OCI-LY1 (cell line): ENCODE results near the gene FAM180A.

ENCODE experiments used
- H2AFZ ChIP-seq: fragments of 200-600 bp; sonication (generic), shearing (Covaris generic); 2 replicates; pipeline ENCODE4 v1.6.0; 2014; ENCODE audit warnings: antibody characterized with exemption, mild to moderate bottlenecking, low read length
- H3F3A ChIP-seq: fragments of 200-600 bp; sonication (generic), shearing (Covaris generic); 2 replicates; pipeline ENCODE4 v1.6.0; 2014; ENCODE audit warnings: mild to moderate bottlenecking, antibody characterized with exemption, low read length, moderate library complexity; ENCODE audit not compliant: insufficient read depth
- H3K27ac ChIP-seq: fragments of 200-600 bp; sonication (generic); 2 replicates; pipeline ENCODE4 v1.5.1; 2014; ENCODE audit warnings: low read length, mixed run types, mild to moderate bottlenecking, low read depth; ENCODE audit not compliant: poor library complexity, severe bottlenecking
- H3K27me3 ChIP-seq: fragments of 200-600 bp; sonication (generic); 2 replicates; pipeline ENCODE4 v1.6.0; 2014; ENCODE audit warnings: antibody characterized with exemption, mild to moderate bottlenecking, low read length, moderate library complexity; ENCODE audit not compliant: insufficient read depth
- H3K36me3 ChIP-seq: fragments of 200-600 bp; sonication (generic); 2 replicates; pipeline ENCODE4 v1.6.1; 2014; ENCODE audit warnings: mild to moderate bottlenecking, antibody characterized with exemption, low read length, moderate library complexity, mixed read lengths; ENCODE audit not compliant: insufficient read depth
- H3K4me1 ChIP-seq: fragments of 200-600 bp; sonication (generic); 2 replicates; pipeline ENCODE4 v1.5.1; 2014; ENCODE audit warnings: mild to moderate bottlenecking, low read length, moderate library complexity; ENCODE audit not compliant: insufficient read depth, severe bottlenecking
- H3K4me2 ChIP-seq: fragments of 200-600 bp; sonication (generic), shearing (Covaris generic); 2 replicates; pipeline ENCODE4 v1.6.1; 2014; ENCODE audit warnings: low read length
- H3K4me3 ChIP-seq: fragments of 200-600 bp; sonication (generic); 2 replicates; pipeline ENCODE4 v1.5.1; 2014; ENCODE audit warnings: low read length, low read depth, mild to moderate bottlenecking, mixed read lengths; ENCODE audit not compliant: poor library complexity, severe bottlenecking
- H3K79me2 ChIP-seq: fragments of 200-600 bp; shearing (Covaris generic); 2 replicates; pipeline ENCODE4 v1.6.1; 2016; ENCODE audit warnings: mixed run types, low read length, mixed read lengths; ENCODE audit not compliant: insufficient read depth
- H3K9ac ChIP-seq: fragments of 200-600 bp; sonication (generic), shearing (Covaris generic); 2 replicates; pipeline ENCODE4 v1.6.1; 2014; ENCODE audit warnings: mild to moderate bottlenecking, low read length, mixed read lengths
- H3K9me2 ChIP-seq: fragments of 200-600 bp; sonication (generic), shearing (Covaris generic); 2 replicates; pipeline ENCODE4 v1.6.1; 2014; ENCODE audit warnings: low read depth, mild to moderate bottlenecking, low read length, mixed read lengths
- H3K9me3 ChIP-seq: fragments of 200-600 bp; shearing (Covaris generic); 2 replicates; pipeline ENCODE4 v1.6.1; 2014; ENCODE audit warnings: low read length, mixed read lengths
- H4K20me1 ChIP-seq: fragments of 200-600 bp; sonication (generic), shearing (Covaris generic); 2 replicates; pipeline ENCODE4 v1.6.0; 2016; ENCODE audit warnings: mild to moderate bottlenecking, low read length; ENCODE audit not compliant: insufficient read depth
- EZH2 ChIP-seq: fragments of 200-600 bp; sonication (generic), shearing (Covaris generic); IDR thresholded peaks from 2 replicates; pipeline ENCODE4 v1.8.0; 2017; ENCODE audit warnings: borderline replicate concordance, mixed run types, mild to moderate bottlenecking, antibody characterized with exemption, low read length, moderate library complexity, mixed read lengths
- TF ChIP-seq, protein P1 (sequence below): fragments of 200-600 bp; sonication (generic), shearing (Covaris generic); IDR thresholded peaks from 2 replicates; pipeline ENCODE4 v1.5.1; 2017; ENCODE audit warnings: mild to moderate bottlenecking, antibody characterized with exemption, low read length, moderate library complexity, mixed read lengths

The FAM180A gene

DNA sequence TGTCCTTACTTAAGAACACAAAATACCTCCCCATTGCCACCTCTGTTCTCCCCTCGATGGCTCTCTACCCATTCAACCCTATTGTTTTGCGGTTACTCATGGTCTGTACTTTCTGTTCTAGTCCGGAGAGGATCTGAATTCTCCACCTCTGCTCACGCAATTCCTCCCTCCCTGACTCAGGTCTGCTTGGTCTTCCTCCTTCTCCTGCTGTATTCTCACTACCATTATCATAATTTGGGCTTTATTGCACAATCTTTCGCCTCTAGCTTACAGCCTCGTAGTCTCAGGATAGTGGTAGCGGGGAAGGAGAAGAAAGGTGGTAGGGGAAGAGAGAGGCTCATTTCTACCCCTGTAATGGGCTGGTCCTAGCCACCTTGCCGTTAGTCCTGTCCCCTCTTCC is 35.4 kb upstream of the FAM180A start:
- H3K36me3 ChIP-seq = no peaks in the 10 kb centered on the region
- TF ChIP-seq EZH2 = no peak
- TF ChIP-seq, protein P1, sequence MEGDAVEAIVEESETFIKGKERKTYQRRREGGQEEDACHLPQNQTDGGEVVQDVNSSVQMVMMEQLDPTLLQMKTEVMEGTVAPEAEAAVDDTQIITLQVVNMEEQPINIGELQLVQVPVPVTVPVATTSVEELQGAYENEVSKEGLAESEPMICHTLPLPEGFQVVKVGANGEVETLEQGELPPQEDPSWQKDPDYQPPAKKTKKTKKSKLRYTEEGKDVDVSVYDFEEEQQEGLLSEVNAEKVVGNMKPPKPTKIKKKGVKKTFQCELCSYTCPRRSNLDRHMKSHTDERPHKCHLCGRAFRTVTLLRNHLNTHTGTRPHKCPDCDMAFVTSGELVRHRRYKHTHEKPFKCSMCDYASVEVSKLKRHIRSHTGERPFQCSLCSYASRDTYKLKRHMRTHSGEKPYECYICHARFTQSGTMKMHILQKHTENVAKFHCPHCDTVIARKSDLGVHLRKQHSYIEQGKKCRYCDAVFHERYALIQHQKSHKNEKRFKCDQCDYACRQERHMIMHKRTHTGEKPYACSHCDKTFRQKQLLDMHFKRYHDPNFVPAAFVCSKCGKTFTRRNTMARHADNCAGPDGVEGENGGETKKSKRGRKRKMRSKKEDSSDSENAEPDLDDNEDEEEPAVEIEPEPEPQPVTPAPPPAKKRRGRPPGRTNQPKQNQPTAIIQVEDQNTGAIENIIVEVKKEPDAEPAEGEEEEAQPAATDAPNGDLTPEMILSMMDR = no peak
- no peak overlapping the region for H3K27ac ChIP-seq
- H3K4me2 ChIP-seq = no peak overlapping the region
- no peaks in the 10 kb centered on the region for H4K20me1 ChIP-seq
- no peaks in the 10 kb centered on the region for H3K9me2 ChIP-seq
- no peaks in the 10 kb centered on the region for H3K9me3 ChIP-seq
- H3K79me2 ChIP-seq = no peaks in the 10 kb centered on the region
- no peaks in the 10 kb centered on the region for H3K4me1 ChIP-seq
- H2AFZ ChIP-seq = no peak overlapping the region
- no peak overlapping the region for H3K9ac ChIP-seq
- no peaks in the 10 kb centered on the region for H3F3A ChIP-seq
- no peak overlapping the region for H3K4me3 ChIP-seq
- H3K27me3 ChIP-seq = peaks cover 2% of the 10 kb centered on the region; the same call in 1 of the 2 replicates

DNA sequence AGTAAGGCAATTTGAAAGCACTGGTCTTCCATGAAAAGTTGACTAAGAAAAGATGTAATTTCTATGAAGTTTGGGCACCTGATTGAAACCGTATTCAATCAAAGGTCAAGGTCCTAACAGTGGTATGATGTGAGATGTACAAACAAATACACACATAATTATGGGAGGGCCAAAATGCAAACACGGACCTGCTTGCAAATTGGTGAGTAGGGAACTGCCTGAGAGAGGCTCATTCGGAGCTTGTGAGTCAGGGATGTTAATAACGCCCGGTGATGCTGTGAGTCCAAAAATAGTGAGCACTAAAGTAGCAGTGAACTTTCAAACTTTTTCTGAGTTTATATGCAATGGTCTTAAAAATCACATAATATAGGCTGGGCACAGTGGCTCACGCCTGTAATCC is 34.2 kb upstream of the FAM180A start:
- Histone ChIP-seq H3K36me3 (no peaks in the 10 kb centered on the region), H3K4me2 (no peak overlapping the region), H3K27ac (no peak overlapping the region), H3F3A (no peaks in the 10 kb centered on the region), H3K27me3 (no peaks in the 10 kb centered on the region; the same call in 1 of the 2 replicates), H3K4me3 (no peak overlapping the region), H4K20me1 (no peaks in the 10 kb centered on the region), H3K9ac (no peak overlapping the region), H3K79me2 (no peaks in the 10 kb centered on the region), H2AFZ (no peak overlapping the region), H3K9me3 (peaks cover 4% of the 10 kb centered on the region; the same call in 1 of the 2 replicates), H3K4me1 (no peaks in the 10 kb centered on the region), H3K9me2 (no peaks in the 10 kb centered on the region)
- TF ChIP-seq, protein P1 = no peak
- no peak for TF ChIP-seq EZH2

DNA sequence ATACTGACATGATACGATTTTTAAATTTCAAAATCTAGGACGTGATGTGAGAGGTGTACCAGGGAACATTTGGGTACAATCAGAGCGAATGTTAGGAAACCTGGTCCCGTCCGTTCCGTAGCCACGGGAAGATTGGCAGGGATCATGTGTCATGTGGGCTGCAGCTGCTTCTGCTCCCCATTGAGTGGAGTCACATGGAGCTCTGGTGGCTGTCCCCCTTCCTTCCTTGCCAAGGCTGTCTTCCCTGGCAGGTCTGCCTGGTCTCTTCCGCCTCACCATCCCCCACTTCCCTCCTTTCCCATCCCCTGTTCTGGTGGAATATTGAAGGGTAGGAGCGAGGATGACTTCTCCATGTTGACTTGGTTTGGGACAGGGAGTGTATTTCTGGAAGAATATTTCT is 33.8 kb upstream of the FAM180A start:
- H3K27me3 ChIP-seq = no peaks in the 10 kb centered on the region; the same call in 1 of the 2 replicates
- H2AFZ ChIP-seq = no peak overlapping the region
- TF ChIP-seq EZH2 = no peak
- TF ChIP-seq, protein P1 = no peak

More for the DNA sequence above, 33.8 kb upstream of the FAM180A start:
- Histone ChIP-seq H3K9me3 (peaks cover 8% of the 10 kb centered on the region; the same call in 1 of the 2 replicates), H3K27ac (no peak overlapping the region), H4K20me1 (no peaks in the 10 kb centered on the region), H3K79me2 (no peaks in the 10 kb centered on the region), H3K4me1 (no peaks in the 10 kb centered on the region), H3F3A (no peaks in the 10 kb centered on the region), H3K9ac (no peak overlapping the region), H3K9me2 (no peaks in the 10 kb centered on the region), H3K4me3 (no peak overlapping the region), H3K36me3 (no peaks in the 10 kb centered on the region), H3K4me2 (no peak overlapping the region)
